Anterior cingulate cortex (tissue), 58 donors: ENCODE results near the gene HIGD2B.
"Not testable (repeated sequence)": the region's sequence is repeated elsewhere in the genome, so short reads cannot be mapped to it uniquely, and the experiment has no call there.

Experiments used
- DNase-seq, 58 donors: peaks; one replicate each; lab custom pipeline; 2025; lab: John Stamatoyannopoulos, UW

HIGD2B gene

GRCh38 chr15:72680931-72681330 is 5.1 kb downstream of the HIGD2B start:
- DNase-seq = no peak

GRCh38 chr15:72676838-72677237 is 9.1 kb downstream of the HIGD2B start:
- no peak for DNase-seq

GRCh38 chr15:72671525-72671924 is 14.5 kb downstream of the HIGD2B start:
- DNase-seq = no peak

GRCh38 chr15:72670656-72671352 is 15.2 kb downstream of the HIGD2B start:
- not testable (repeated sequence) for DNase-seq

GRCh38 chr15:72669803-72670202 is 16.2 kb downstream of the HIGD2B start:
- not testable (repeated sequence) for DNase-seq

- not testable (repeated sequence) for DNase-seq
Observed at GRCh38 chr15:72665706-72666105, 20.3 kb downstream of the HIGD2B start.

- DNase-seq = not testable (repeated sequence)
Observed at GRCh38 chr15:72663931-72664330, 22.1 kb downstream of the HIGD2B start.

GRCh38 chr15:72661081-72661480 is 24.9 kb downstream of the HIGD2B start:
- not testable (repeated sequence) for DNase-seq

- not testable (repeated sequence) for DNase-seq
Observed at GRCh38 chr15:72656014-72656413, 30.0 kb downstream of the HIGD2B start.

- not testable (repeated sequence) for DNase-seq
Observed at GRCh38 chr15:72654397-72654796, 31.6 kb downstream of the HIGD2B start, which contains the start of gene GOLGA6B. Gene GOLGA6B, plus strand, starts transcription at chr15:72654697. Its CDS starts 41 bp downstream, at chr15:72654738.

GRCh38 chr15:72648631-72649253 is 37.2 kb downstream of the HIGD2B start:
- not testable (repeated sequence) for DNase-seq

GRCh38 chr15:72642271-72642670 is 43.7 kb downstream of the HIGD2B start:
- not testable (repeated sequence) for DNase-seq

- not testable (repeated sequence) for DNase-seq
Observed at GRCh38 chr15:72639759-72640483, 46.1 kb downstream of the HIGD2B start.

GRCh38 chr15:72636519-72637282 is 49.3 kb downstream of the HIGD2B start:
- DNase-seq = not testable (repeated sequence)

- not testable (repeated sequence) for DNase-seq
Observed at GRCh38 chr15:72629068-72629570, 56.9 kb downstream of the HIGD2B start.

GRCh38 chr15:72628249-72629067 is 57.5 kb downstream of the HIGD2B start:
- not testable (repeated sequence) for DNase-seq

GRCh38 chr15:72626153-72626552 is 59.8 kb downstream of the HIGD2B start:
- DNase-seq = not testable (repeated sequence)
